Ishikawa (cell line): ENCODE measurements around the gene CTDP1.

ENCODE experiments used
- CEBPB ChIP-seq: IDR thresholded peaks from 2 replicates; pipeline ENCODE4 v1.6.1; 2012
- EGR1 ChIP-seq: IDR thresholded peaks from 2 replicates; pipeline ENCODE4 v1.6.1; 2012
- EP300 ChIP-seq: IDR thresholded peaks from 2 replicates; pipeline ENCODE4 v1.6.1; 2012; ENCODE audit warnings: borderline replicate concordance
- TF ChIP-seq, protein P1 (sequence below): IDR thresholded peaks from 2 replicates; pipeline ENCODE4 v1.6.1; 2012
- TF ChIP-seq, protein P2 (sequence below): IDR thresholded peaks from 2 replicates; pipeline ENCODE4 v1.6.1; 2012; ENCODE audit warnings: low read depth, mild to moderate bottlenecking

DNA sequence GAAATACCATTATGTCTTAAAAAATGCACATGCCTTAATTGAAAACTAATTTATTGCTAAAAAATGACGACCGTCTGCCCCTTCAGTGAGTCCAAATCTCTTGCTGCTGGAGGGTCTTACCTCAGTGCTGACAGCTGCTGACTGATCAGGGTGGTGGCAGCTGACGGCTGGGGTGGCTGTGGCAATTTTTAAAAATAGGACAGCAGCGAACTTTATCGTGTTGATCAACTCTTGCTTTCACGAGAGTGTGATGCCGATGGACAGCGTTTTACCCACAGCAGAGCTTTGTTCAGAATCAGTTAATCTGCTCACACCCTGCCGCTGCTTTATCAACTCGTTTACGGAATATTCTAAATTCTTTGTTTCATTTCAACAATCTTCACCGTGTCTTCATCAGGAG, 21.2 kb upstream of the CTDP1 start:
- TF ChIP-seq CEBPB (no peak), EP300 (no peak), EGR1 (no peak)
- TF ChIP-seq, protein P1, sequence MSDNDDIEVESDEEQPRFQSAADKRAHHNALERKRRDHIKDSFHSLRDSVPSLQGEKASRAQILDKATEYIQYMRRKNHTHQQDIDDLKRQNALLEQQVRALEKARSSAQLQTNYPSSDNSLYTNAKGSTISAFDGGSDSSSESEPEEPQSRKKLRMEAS, result no peak
- TF ChIP-seq, protein P2, sequence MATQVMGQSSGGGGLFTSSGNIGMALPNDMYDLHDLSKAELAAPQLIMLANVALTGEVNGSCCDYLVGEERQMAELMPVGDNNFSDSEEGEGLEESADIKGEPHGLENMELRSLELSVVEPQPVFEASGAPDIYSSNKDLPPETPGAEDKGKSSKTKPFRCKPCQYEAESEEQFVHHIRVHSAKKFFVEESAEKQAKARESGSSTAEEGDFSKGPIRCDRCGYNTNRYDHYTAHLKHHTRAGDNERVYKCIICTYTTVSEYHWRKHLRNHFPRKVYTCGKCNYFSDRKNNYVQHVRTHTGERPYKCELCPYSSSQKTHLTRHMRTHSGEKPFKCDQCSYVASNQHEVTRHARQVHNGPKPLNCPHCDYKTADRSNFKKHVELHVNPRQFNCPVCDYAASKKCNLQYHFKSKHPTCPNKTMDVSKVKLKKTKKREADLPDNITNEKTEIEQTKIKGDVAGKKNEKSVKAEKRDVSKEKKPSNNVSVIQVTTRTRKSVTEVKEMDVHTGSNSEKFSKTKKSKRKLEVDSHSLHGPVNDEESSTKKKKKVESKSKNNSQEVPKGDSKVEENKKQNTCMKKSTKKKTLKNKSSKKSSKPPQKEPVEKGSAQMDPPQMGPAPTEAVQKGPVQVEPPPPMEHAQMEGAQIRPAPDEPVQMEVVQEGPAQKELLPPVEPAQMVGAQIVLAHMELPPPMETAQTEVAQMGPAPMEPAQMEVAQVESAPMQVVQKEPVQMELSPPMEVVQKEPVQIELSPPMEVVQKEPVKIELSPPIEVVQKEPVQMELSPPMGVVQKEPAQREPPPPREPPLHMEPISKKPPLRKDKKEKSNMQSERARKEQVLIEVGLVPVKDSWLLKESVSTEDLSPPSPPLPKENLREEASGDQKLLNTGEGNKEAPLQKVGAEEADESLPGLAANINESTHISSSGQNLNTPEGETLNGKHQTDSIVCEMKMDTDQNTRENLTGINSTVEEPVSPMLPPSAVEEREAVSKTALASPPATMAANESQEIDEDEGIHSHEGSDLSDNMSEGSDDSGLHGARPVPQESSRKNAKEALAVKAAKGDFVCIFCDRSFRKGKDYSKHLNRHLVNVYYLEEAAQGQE, result no peak
